Activated T-cell treated with anti-CD3 and anti-CD28 coated beads, Interleukin-2, amount 50 U/mL, for 4 hours (primary cell): ENCODE measurements around the gene KLHL29. TPM values are rescaled to one million over a fixed set of nuclear protein-coding genes. Genes with fewer than 3 reads are reported as not detected.

Experiments
- ATAC-seq, 2 donors: fragments of 200-7000 bp; cut with Tn5 transposase; one replicate each; pipeline ENCODE4 v1.10.0; 2021
- DNase-seq: peaks from one replicate; pipeline ENCODE4 v3.0.0-alpha.2; 2020
- H3K27me3 Mint-ChIP-seq: one replicate; pipeline ENCODE4 v1.8.0; 2021; ENCODE audit warnings: low read depth, mixed read lengths
- H3K36me3 Mint-ChIP-seq: one replicate; pipeline ENCODE4 v1.8.0; 2022; ENCODE audit warnings: mixed read lengths; ENCODE audit not compliant: insufficient read depth
- H3K4me1 Mint-ChIP-seq: one replicate; pipeline ENCODE4 v1.8.0; 2021; ENCODE audit warnings: low read depth, mixed read lengths
- H3K4me3 Mint-ChIP-seq: one replicate; pipeline ENCODE4 v1.8.0; 2021; ENCODE audit warnings: mild to moderate bottlenecking, moderate library complexity, mixed read lengths
- H3K9me3 Mint-ChIP-seq: one replicate; pipeline ENCODE4 v1.8.0; 2021; ENCODE audit warnings: mixed read lengths
- total RNA-seq, 3 donors: library from RNA; stranded (reverse); gene quantifications; one replicate each; pipeline ENCODE4 v1.2.1, GENCODE V29; 2021

KLHL29 gene
- total RNA-seq, 3 donors from 2014 or later: 0.82 to 1.5 (median 1.1) TPM

GRCh38 chr2:23547725-23548124 lies 162.7 kb downstream of the KLHL29 start:
- H3K36me3 Mint-ChIP-seq: peaks cover 2% of the 10 kb centered on the region
- H3K4me1 Mint-ChIP-seq: peaks cover 2% of the 10 kb centered on the region
- no peaks in the 10 kb centered on the region for H3K27me3 Mint-ChIP-seq
- H3K4me3 Mint-ChIP-seq: no peak overlapping the region
- ATAC-seq (no peak), DNase-seq (no peak)
- no peaks in the 10 kb centered on the region for H3K9me3 Mint-ChIP-seq

DNA sequence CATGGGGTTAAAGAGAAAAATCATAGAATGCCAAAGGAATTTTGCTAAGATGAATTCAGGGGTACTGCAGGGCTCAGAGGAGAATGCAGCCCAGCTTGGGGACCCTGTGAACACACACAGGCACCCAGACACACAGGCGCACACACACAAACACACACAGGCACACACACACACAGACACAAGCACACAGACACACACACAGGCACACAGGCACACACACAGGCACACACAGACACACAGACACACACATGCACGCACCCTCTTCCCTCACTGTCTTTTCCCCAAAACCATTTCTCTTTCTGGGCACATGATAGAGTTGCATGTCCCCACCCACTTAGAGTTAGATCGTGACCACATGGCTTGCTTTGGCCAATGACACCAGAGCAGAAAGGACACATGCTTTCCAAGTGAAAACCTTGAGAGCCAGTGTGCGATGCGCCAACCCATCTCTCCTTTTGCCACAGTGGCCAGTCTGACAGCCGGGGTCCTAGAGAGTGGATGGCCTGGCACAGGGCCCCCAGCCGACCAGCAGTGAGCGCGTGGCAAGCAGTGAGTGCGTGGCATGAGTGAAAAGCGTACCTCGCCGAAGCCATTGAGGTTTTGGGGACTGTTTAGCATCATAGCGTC lies 163.3 kb downstream of the KLHL29 start:
- H3K4me3 Mint-ChIP-seq: no peak overlapping the region
- DNase-seq: no peak
- H3K9me3 Mint-ChIP-seq: no peaks in the 10 kb centered on the region
- no peaks in the 10 kb centered on the region for H3K27me3 Mint-ChIP-seq
- peaks cover 2% of the 10 kb centered on the region for H3K4me1 Mint-ChIP-seq
- no peak for ATAC-seq
- H3K36me3 Mint-ChIP-seq: peaks cover 2% of the 10 kb centered on the region

- DNase-seq (no peak), ATAC-seq (no peak)
- no peaks in the 10 kb centered on the region for H3K27me3 Mint-ChIP-seq
- no peaks in the 10 kb centered on the region for H3K9me3 Mint-ChIP-seq
- peaks cover 2% of the 10 kb centered on the region for H3K4me1 Mint-ChIP-seq
- H3K4me3 Mint-ChIP-seq: no peak overlapping the region
- H3K36me3 Mint-ChIP-seq: no peaks in the 10 kb centered on the region
Measured at GRCh38 chr2:23549051-23549450, 164.1 kb downstream of the KLHL29 start.

DNA sequence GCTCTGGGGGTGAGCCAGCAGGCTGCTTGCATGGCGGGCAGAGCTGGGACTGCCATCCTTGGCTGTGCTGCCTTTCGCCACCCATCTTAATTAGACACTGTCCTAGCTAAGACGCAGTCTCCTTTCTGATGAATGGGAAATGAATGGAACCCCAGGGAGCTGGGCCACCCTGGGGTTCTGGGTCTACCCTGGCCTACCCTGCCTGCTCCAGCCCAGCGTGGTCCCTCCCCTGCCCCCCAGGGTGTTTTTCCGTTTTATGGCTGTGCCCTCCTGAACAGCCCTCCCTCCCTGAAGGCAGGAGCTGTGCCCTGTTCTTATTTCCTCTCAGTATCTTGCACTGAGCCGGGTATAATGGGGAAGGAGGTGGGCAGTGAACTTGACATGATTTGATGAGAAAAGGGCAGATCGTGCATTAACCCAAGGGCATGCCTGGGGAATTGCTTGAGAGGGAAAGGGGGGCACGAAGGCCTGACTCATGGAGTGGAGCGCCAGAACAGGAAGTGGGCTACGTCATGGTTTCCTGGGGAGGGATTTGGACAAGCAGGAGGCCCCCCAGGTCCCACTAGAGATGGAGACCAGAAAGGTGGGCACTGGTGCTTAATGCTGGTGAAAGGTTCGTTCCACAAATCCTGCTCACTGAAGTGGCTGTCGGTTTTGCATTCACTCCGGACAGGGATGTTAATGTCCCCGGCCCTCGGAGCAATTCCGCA lies 165.0 kb downstream of the KLHL29 start:
- H3K36me3 Mint-ChIP-seq: no peaks in the 10 kb centered on the region
- H3K4me3 Mint-ChIP-seq: no peak overlapping the region
- H3K27me3 Mint-ChIP-seq: no peaks in the 10 kb centered on the region
- no peak for DNase-seq
- H3K4me1 Mint-ChIP-seq: peaks cover 2% of the 10 kb centered on the region
- no peaks in the 10 kb centered on the region for H3K9me3 Mint-ChIP-seq
- no peak for ATAC-seq

GRCh38 chr2:23550553-23550952 lies 165.6 kb downstream of the KLHL29 start:
- peaks cover 2% of the 10 kb centered on the region for H3K4me1 Mint-ChIP-seq
- no peak for DNase-seq
- no peak overlapping the region for H3K4me3 Mint-ChIP-seq
- ATAC-seq: no peak
- H3K9me3 Mint-ChIP-seq: no peaks in the 10 kb centered on the region
- no peaks in the 10 kb centered on the region for H3K36me3 Mint-ChIP-seq
- no peaks in the 10 kb centered on the region for H3K27me3 Mint-ChIP-seq

DNA sequence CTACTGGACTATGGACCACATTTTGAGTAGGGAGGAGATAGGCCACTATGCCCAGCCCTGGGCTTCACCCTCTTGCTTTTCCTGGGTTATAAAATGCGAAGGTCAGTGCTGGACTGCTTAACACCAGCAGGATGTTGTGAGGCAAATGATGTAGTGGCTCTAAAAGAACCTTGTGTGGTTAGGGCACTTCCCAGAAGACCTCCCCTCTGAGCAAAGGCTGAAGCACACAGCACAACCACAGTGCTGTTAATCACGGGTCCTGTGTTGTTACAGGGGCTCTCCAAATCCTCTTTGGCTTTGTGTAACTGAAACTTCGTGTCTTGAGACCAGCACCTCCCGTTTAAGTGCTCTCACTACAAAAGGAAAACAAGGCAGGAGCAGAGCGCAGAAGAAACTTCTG lies 166.9 kb downstream of the KLHL29 start:
- Mint-ChIP-seq H3K27me3 (no peaks in the 10 kb centered on the region), H3K9me3 (no peaks in the 10 kb centered on the region), H3K36me3 (no peaks in the 10 kb centered on the region), H3K4me3 (no peak overlapping the region), H3K4me1 (peaks cover 2% of the 10 kb centered on the region)
- ATAC-seq (no peak), DNase-seq (no peak)

DNA sequence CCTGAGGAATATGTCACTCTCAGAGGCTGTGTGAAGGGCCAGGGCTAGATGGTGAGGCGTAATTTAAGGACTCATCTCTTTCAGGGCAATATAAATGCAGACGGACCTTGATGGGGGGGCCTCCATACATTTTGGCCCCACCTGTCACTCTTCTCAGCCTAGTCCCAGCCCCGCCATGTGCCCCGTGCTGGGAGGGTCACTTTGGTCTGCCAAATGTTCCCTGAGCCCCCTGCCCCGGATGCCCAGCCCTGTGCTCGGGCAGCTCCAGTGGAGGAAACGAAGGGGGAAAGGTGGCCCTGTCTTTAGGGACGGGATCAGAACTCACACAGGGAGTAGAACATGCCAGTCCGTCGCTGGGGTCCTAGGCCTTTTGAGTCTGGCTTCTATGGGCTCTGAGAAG lies 168.6 kb downstream of the KLHL29 start:
- DNase-seq: no peak
- Mint-ChIP-seq H3K4me3 (no peak overlapping the region), H3K36me3 (no peaks in the 10 kb centered on the region), H3K9me3 (no peaks in the 10 kb centered on the region), H3K4me1 (peaks cover 2% of the 10 kb centered on the region), H3K27me3 (no peaks in the 10 kb centered on the region)
- ATAC-seq: no peak

DNA sequence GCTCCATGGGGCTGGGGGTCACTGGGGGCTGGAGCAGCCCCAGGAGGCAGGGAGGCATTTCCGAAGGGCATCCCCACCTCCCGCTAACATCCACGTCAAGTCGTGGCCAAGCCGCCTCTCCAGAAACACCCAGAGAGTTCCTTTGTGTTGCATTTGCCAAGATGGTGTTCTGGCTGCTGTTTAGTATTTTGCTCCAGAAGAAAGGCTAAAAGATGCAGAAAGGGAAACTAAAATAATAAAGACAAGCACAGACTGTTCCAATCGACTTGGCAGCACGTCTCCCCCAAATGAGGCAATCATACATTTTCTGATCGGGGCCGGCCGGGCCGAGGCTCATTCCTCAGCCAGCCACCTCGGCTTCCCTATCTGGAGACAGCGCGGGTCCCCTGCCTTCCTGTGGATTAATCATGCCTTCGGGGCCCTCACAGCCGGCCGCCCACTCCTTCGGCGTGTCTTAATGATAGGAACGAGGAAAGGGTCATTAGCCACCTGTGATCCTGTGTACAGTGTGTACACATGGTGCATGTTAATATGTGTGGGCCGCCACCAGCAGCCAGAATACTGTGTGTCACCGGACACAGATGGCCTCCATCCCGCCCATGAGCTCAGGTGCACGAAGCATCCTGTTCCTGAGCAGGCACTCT lies 169.2 kb downstream of the KLHL29 start:
- DNase-seq (no peak), ATAC-seq (no peak)

GRCh38 chr2:23555944-23556343 lies 171.0 kb downstream of the KLHL29 start:
- Mint-ChIP-seq H3K9me3 (no peaks in the 10 kb centered on the region), H3K4me3 (no peak overlapping the region), H3K36me3 (no peaks in the 10 kb centered on the region), H3K27me3 (no peaks in the 10 kb centered on the region), H3K4me1 (no peaks in the 10 kb centered on the region)
- DNase-seq (no peak), ATAC-seq (no peak)

More for the DNA sequence above, 169.2 kb downstream of the KLHL29 start:
- H3K4me3 Mint-ChIP-seq: no peak overlapping the region
- peaks cover 2% of the 10 kb centered on the region for H3K4me1 Mint-ChIP-seq
- H3K27me3 Mint-ChIP-seq: no peaks in the 10 kb centered on the region
- no peaks in the 10 kb centered on the region for H3K9me3 Mint-ChIP-seq
- H3K36me3 Mint-ChIP-seq: no peaks in the 10 kb centered on the region

- Mint-ChIP-seq H3K4me3 (no peak overlapping the region), H3K27me3 (no peaks in the 10 kb centered on the region), H3K4me1 (no peaks in the 10 kb centered on the region), H3K9me3 (no peaks in the 10 kb centered on the region), H3K36me3 (no peaks in the 10 kb centered on the region)
- DNase-seq: no peak
- no peak for ATAC-seq
Measured at GRCh38 chr2:23556929-23557328, 171.9 kb downstream of the KLHL29 start.

DNA sequence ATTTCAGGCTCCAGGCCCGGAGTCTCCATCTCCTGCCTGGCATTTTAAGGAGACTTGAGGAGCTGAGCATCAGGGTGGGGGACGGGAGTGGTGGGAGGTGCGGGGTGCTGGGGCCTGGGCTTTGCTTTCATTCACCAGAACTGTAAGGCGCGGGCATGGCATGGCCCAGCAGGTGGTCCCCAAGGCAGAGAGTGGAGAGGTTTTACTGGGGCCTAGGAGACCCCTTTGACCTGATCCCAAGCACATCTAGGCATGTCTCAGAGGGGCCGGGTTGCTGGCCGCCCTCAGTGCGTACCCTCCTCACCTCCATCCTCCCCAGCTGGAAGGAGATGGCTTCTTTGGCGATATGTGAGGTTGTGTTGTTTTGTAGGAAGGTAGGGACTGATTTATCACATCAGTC lies 172.5 kb downstream of the KLHL29 start:
- no peaks in the 10 kb centered on the region for H3K27me3 Mint-ChIP-seq
- ATAC-seq: no peak
- no peaks in the 10 kb centered on the region for H3K36me3 Mint-ChIP-seq
- no peak overlapping the region for H3K4me3 Mint-ChIP-seq
- H3K9me3 Mint-ChIP-seq: no peaks in the 10 kb centered on the region
- no peak for DNase-seq
- H3K4me1 Mint-ChIP-seq: no peaks in the 10 kb centered on the region

GRCh38 chr2:23559561-23560239 lies 174.7 kb downstream of the KLHL29 start:
- H3K4me1 Mint-ChIP-seq: no peaks in the 10 kb centered on the region
- H3K36me3 Mint-ChIP-seq: no peaks in the 10 kb centered on the region
- H3K9me3 Mint-ChIP-seq: no peaks in the 10 kb centered on the region
- no peaks in the 10 kb centered on the region for H3K27me3 Mint-ChIP-seq
- DNase-seq: no peak
- H3K4me3 Mint-ChIP-seq: no peak overlapping the region
- no peak for ATAC-seq

DNA sequence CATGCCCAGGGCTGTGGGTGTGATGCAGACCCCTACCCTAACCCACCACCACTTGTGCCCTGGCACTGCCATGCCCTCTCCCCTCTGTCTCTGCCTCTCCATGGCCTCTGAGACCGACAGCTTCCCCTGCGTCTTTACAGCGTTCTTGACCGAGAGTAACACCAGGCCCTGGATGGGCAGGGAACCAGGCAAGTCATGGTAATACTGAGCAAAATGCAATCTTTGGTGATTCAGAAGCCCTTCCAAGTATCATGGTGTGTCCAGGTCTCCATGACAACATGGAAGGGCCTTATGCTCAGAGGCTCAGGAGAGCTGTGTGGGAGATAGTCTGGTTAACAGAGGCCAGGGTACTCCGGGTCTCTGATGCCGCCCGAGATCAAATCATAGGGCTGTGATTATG lies 176.1 kb downstream of the KLHL29 start:
- ATAC-seq (no peak), DNase-seq (no peak)
- H3K4me3 Mint-ChIP-seq: no peak overlapping the region
- no peaks in the 10 kb centered on the region for H3K36me3 Mint-ChIP-seq
- H3K9me3 Mint-ChIP-seq: no peaks in the 10 kb centered on the region
- no peaks in the 10 kb centered on the region for H3K4me1 Mint-ChIP-seq
- H3K27me3 Mint-ChIP-seq: no peaks in the 10 kb centered on the region

DNA sequence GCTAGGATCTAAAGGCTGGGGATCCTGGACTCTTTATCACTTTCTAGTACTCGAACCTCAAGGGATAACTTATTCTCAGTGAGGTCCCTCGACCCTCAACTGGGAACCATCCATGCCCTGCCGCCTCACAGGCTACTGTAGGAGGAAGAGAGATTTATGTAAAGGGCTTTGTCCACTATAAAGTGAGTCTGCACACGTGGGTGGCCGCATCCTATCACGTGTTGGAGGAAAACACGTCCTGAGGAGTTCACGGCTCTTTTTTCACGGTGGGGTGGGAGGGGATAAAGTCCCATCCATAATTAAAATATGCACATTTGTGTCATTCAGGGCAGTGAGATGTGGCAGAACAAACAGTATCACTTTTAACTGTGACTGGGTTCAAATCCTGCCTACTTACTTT lies 176.6 kb downstream of the KLHL29 start:
- no peak overlapping the region for H3K4me3 Mint-ChIP-seq
- no peaks in the 10 kb centered on the region for H3K4me1 Mint-ChIP-seq
- H3K27me3 Mint-ChIP-seq: no peaks in the 10 kb centered on the region
- no peaks in the 10 kb centered on the region for H3K36me3 Mint-ChIP-seq
- DNase-seq (no peak), ATAC-seq (no peak)
- H3K9me3 Mint-ChIP-seq: no peaks in the 10 kb centered on the region
